Esophagus squamous epithelium (tissue), 5 donors: ENCODE results near the gene DFFA. TPM values are rescaled to one million over a fixed set of nuclear protein-coding genes. Genes with fewer than 3 reads are reported as not detected.

Source experiments
- DNase-seq: peaks from one replicate; lab custom pipeline; 2025; lab: John Stamatoyannopoulos, UW
- H3K27ac ChIP-seq, 4 donors: fragments of 200-600 bp; sonication (generic); one replicate each; pipeline ENCODE4 v1.5.1; 2016 to 2019; ENCODE audit warnings: mild to moderate bottlenecking in 1 of 4
- H3K27me3 ChIP-seq, 4 donors: fragments of 200-600 bp; sonication (generic); 1 replicate in 3 of 4; 2 replicates in 1 of 4; pipeline versions ENCODE4 v1.5.1 to v1.6.0; 2017 to 2021; ENCODE audit warnings: antibody characterized with exemption in 1 of 4
- H3K36me3 ChIP-seq, 3 donors: fragments of 200-600 bp; sonication (generic); one replicate each; pipeline ENCODE4 v1.5.1; 2016 to 2019
- H3K4me1 ChIP-seq, 3 donors: fragments of 200-600 bp; sonication (generic); one replicate each; pipeline ENCODE4 v1.5.1; 2017 to 2019
- H3K4me3 ChIP-seq, 4 donors: fragments of 200-600 bp; sonication (generic); 1 replicate in 3 of 4; 2 replicates in 1 of 4; pipeline ENCODE4 v1.5.1; 2016 to 2019; ENCODE audit warnings: mild to moderate bottlenecking in 2 of 4, moderate library complexity in 1 of 4
- H3K9me3 ChIP-seq, 3 donors: fragments of 200-600 bp; sonication (generic); one replicate each; pipeline ENCODE4 v1.5.1; 2016 to 2019
- CTCF ChIP-seq, 6 experiments: fragments of 450-650 bp in 4 of 6; fragments of 200-600 bp in 2 of 6; sonication (generic) in 2 of 6; IDR thresholded peaks; one replicate each; pipeline ENCODE4 v1.5.1; 2016 to 2019; ENCODE audit warnings: antibody characterized with exemption in 6 of 6, mild to moderate bottlenecking in 4 of 6, moderate library complexity in 4 of 6
- POLR2A ChIP-seq, 4 donors: fragments of 450-650 bp; IDR thresholded peaks; one replicate each; pipeline ENCODE4 v1.6.1; 2017; ENCODE audit warnings: antibody characterized with exemption in 4 of 4, mild to moderate bottlenecking in 4 of 4, moderate library complexity in 3 of 4
- WGBS, 2 donors: methylation state at CpG; one replicate each; pipeline ENCODE4 v1.1.5; 2018; 5-methylcytosine and 5-hydroxymethylcytosine counted together
- intact Hi-C: fragments of 100-400 bp; cut with DNase I; formaldehyde crosslinking; loops from one replicate; pipeline ENCODE4 v1.15.0; 2022
- total RNA-seq, 4 donors: library from RNA; depleted of rRNA; stranded (reverse); fragments of >200 nt; gene quantifications; one replicate each; pipeline ENCODE4 v1.1.0, GENCODE V29; 2016
- donor health status: DM: yes; HTN: yes; CAD: no.

DFFA gene
- total RNA-seq, 4 donors from 2014 or later: 14.9 to 40.4 (median 26.0) TPM

DNA sequence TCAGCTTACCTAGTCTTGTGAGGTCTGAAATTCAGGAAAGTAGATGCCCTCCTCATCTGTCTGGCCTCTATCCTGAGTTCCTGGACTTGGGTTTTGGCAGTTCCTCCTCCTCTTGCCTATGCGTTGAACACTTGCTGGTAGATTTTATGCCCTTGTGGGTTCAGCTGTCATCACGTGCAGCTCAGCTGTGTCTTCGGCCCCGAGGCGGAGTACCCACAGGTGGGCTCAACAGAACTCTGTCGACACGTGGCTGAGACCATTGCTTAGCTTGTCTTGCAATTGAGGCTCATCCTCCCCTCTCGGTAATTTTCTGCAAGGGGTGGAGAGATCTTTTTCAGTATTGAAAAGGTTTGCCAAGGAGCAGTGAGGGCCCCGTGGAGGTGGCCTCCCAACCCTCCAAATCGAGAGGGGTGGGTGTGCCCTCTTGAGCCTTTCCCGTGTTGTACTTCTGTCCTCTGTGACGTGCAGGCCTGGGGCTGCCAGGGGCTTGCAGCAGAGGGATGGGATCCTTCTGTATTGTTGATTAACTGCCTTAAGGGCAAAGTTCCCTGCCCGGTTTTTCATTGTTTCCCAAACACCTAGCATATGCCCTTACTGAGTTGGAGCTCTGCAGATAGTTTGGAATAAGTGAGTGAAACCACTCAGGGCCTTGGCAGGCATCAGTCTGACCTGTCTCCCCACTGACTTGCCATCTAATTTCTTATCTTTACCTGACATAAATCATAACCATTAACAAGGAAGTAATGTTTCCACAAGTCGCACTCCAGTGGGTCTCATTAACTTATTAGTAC lies 39.2 kb downstream of the DFFA start:
- peaks cover 8 to 26% (median 13%) of the 10 kb centered on the region in 3 donors for H3K4me1 ChIP-seq
- TF ChIP-seq POLR2A (IDR thresholded peaks at IDR 0.05) (no peak), CTCF (IDR thresholded peaks at IDR 0.05) (no peak)
- 67 to 78% methylated on average over 6 to 10 of the region's 14 CpGs for WGBS, 2 donors
- peaks cover 0 to 9% (median 0%) of the 10 kb centered on the region in 3 donors for H3K36me3 ChIP-seq
- H3K4me3 ChIP-seq: no peak overlapping the region
- H3K27me3 ChIP-seq: no peaks in the 10 kb centered on the region
- no peak overlapping the region for H3K27ac ChIP-seq
- no peaks in the 10 kb centered on the region for H3K9me3 ChIP-seq
- intact Hi-C loops: loop anchor here (5.0 to 10.0 kb wide), 2 partner anchors 59 to 228 kb away; no protein-coding TSS in a partner anchor
- no peak for DNase-seq

DNA sequence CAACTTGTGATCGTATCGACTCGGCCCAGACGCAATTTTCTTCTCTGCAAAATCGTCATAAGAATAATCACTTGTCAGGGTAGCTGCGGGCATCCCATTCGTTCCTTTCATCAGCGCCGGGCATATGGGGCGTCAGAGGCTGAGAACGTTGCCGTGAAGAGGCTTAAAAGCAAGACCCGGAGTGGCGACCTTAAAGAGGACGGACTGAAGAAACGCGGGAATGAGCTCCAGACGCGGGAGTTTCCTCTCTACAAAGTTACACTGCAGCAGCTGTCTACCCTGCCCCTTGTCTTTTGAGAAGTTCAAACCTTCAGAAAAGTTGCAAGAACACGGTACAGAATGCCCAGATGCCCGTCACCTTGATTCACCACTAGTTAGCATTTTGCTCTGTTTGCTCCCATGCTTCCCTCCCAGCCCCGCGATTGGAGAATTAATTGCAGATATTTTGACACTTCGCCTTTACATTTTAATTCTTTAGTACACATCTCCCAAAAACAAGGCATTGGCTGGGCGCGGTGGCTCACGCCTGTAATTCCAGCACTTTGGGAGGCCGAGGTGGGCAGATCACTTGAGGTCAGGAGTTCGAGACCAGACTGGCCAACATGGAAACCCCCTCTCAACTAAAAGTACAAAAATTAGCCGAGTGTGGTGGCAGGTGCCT lies 41.1 kb downstream of the DFFA start:
- Histone ChIP-seq H3K27me3 (no peaks in the 10 kb centered on the region), H3K4me1 (peaks cover 8 to 32% (median 13%) of the 10 kb centered on the region in 3 donors), H3K9me3 (no peaks in the 10 kb centered on the region), H3K36me3 (peaks cover 0 to 9% (median 0%) of the 10 kb centered on the region in 3 donors), H3K4me3 (peak overlapping the region; percentile 52 to 78 (median 68)), H3K27ac (peak overlapping the region; percentile 43 to 77 (median 64))
- TF ChIP-seq CTCF (IDR thresholded peaks at IDR 0.05) (no peak), POLR2A (IDR thresholded peaks at IDR 0.05) (no peak)
- DNase-seq: no peak
- intact Hi-C loops: loop anchor here (5.0 to 10.0 kb wide), 2 partner anchors 61 to 226 kb away; no protein-coding TSS in a partner anchor
- WGBS, 2 donors: 24 to 27% methylated on average over 20 to 21 of the region's 30 CpGs

GRCh38 chr1:10430216-10431069 lies 41.9 kb downstream of the DFFA start, which contains the start of gene CENPS:
TSS of gene CENPS (plus strand) at chr1:10430433. CDS start at chr1:10430518, 85 bp downstream.
- no peak for DNase-seq
- no peaks in the 10 kb centered on the region for H3K27me3 ChIP-seq
- H3K4me1 ChIP-seq: peaks cover 8 to 32% (median 13%) of the 10 kb centered on the region in 3 donors
- 0 to 1% methylated on average over 12 to 36 of the region's 95 CpGs for WGBS, 2 donors
- peak within 1 kb of the TSS; percentile 43 to 77 (median 64) for H3K27ac ChIP-seq
- H3K9me3 ChIP-seq: no peaks in the 10 kb centered on the region
- intact Hi-C loops: loop anchor here (5.0 to 10.0 kb wide), 2 partner anchors 62 to 226 kb away; no protein-coding TSS in a partner anchor
- peak within 1 kb of the TSS; percentile 52 to 78 (median 68) for H3K4me3 ChIP-seq
- H3K36me3 ChIP-seq: peaks cover 0 to 9% (median 0%) of the 10 kb centered on the region in 3 donors
- TF ChIP-seq POLR2A (IDR thresholded peaks at IDR 0.05): peak in 2 of 4 donors; percentile 6 to 23
- TF ChIP-seq CTCF (IDR thresholded peaks at IDR 0.05): peak; percentile 96 to 99 (median 98)

GRCh38 chr1:10429868-10430215 lies 42.5 kb downstream of the DFFA start:
- intact Hi-C loops: loop anchor here (2.0 to 10.0 kb wide), 3 partner anchors 53 to 225 kb away; no protein-coding TSS in a partner anchor
- WGBS, 2 donors: 10 to 14% methylated on average over 8 to 16 of the region's 16 CpGs
- peaks cover 0 to 5% (median 0%) of the 10 kb centered on the region in 3 donors for H3K36me3 ChIP-seq
- TF ChIP-seq CTCF (IDR thresholded peaks at IDR 0.05) (no peak), POLR2A (IDR thresholded peaks at IDR 0.05) (no peak)
- H3K4me3 ChIP-seq: peak overlapping the region; percentile 52 to 78 (median 68)
- peak overlapping the region; percentile 43 to 77 (median 64) for H3K27ac ChIP-seq
- no peaks in the 10 kb centered on the region for H3K27me3 ChIP-seq
- DNase-seq: no peak
- peaks cover 8 to 32% (median 13%) of the 10 kb centered on the region in 3 donors for H3K4me1 ChIP-seq
- no peaks in the 10 kb centered on the region for H3K9me3 ChIP-seq
